SK-N-SH treated with all-trans-retinoic acid at 6 μM for 48 hours (cell line): ENCODE data around the gene SPG7.

Experiments
- ARNTL ChIP-seq: fragments of 450-650 bp; formaldehyde crosslinking; IDR thresholded peaks from 2 replicates; pipeline ENCODE4 v1.5.0; 2020; ENCODE audit warnings: low read depth, mild to moderate bottlenecking, moderate library complexity, borderline replicate concordance
- BACH2 ChIP-seq: fragments of 250-450 bp; sonication (Bioruptor Pico); IDR thresholded peaks from 2 replicates; pipeline ENCODE4 v1.9.0; 2021; ENCODE audit warnings: mild to moderate bottlenecking, borderline replicate concordance
- CREB5 ChIP-seq: fragments of 250-450 bp; sonication (Bioruptor Pico); IDR thresholded peaks from 2 replicates; pipeline ENCODE4 v1.5.1; 2020; ENCODE audit warnings: low read depth, mild to moderate bottlenecking, moderate library complexity
- CSRNP3 ChIP-seq: fragments of 250-450 bp; sonication (Bioruptor Pico); IDR thresholded peaks from 2 replicates; pipeline ENCODE4 v1.5.1; 2021; ENCODE audit warnings: mild to moderate bottlenecking, moderate library complexity
- PATZ1 ChIP-seq: fragments of 250-450 bp; sonication (Bioruptor Pico); IDR thresholded peaks from 2 replicates; pipeline ENCODE4 v1.8.0; 2020; ENCODE audit warnings: mild to moderate bottlenecking, moderate library complexity, borderline replicate concordance
- POU6F1 ChIP-seq: fragments of 250-450 bp; sonication (Bioruptor Pico); IDR thresholded peaks from 2 replicates; pipeline ENCODE4 v1.8.0; 2021; ENCODE audit warnings: low read depth, mild to moderate bottlenecking, moderate library complexity, borderline replicate concordance
- SNAI2 ChIP-seq: fragments of 250-450 bp; sonication (Bioruptor Pico); IDR thresholded peaks from 2 replicates; pipeline ENCODE4 v1.5.0; 2020; ENCODE audit warnings: mild to moderate bottlenecking, moderate library complexity
- ZC3H10 ChIP-seq: fragments of 250-450 bp; sonication (Bioruptor Pico); IDR thresholded peaks from 2 replicates; pipeline ENCODE4 v1.5.1; 2021; ENCODE audit warnings: mild to moderate bottlenecking, moderate library complexity
- ZFP3 ChIP-seq: fragments of 250-450 bp; sonication (Bioruptor Pico); IDR thresholded peaks from 2 replicates; pipeline ENCODE4 v1.5.0; 2020; ENCODE audit warnings: mild to moderate bottlenecking, moderate library complexity
- ZFP30 ChIP-seq: fragments of 450-650 bp; formaldehyde crosslinking; IDR thresholded peaks from 2 replicates; pipeline ENCODE4 v1.5.0; 2022; ENCODE audit warnings: mild to moderate bottlenecking, moderate library complexity
- ZNF8 ChIP-seq: fragments of 450-650 bp; formaldehyde crosslinking; IDR thresholded peaks from 2 replicates; pipeline ENCODE4 v1.5.0; 2020; ENCODE audit warnings: mild to moderate bottlenecking, moderate library complexity

- TF ChIP-seq POU6F1 (no peak), ZFP30 (CRISPR knock-in tag) (no peak), CREB5 (CRISPR knock-in tag) (no peak), CSRNP3 (CRISPR knock-in tag) (no peak), ZFP3 (CRISPR knock-in tag) (no peak), SNAI2 (CRISPR knock-in tag) (no peak), ARNTL (CRISPR knock-in tag) (no peak), BACH2 (CRISPR knock-in tag) (no peak), ZC3H10 (no peak), PATZ1 (CRISPR knock-in tag) (no peak), ZNF8 (CRISPR knock-in tag) (no peak)
Measured at GRCh38 chr16:89599902-89600301, 91.7 kb downstream of the SPG7 start.
